Measurements from ENCODE around the gene ABLIM3. TPM values are rescaled to one million over a fixed set of nuclear protein-coding genes. Genes with fewer than 3 reads are reported as not detected.

Gene ABLIM3
- polyA plus RNA-seq, 1 of the 3 experiments (the other 2 are of a cell fraction) = 5.9 TPM

DNA sequence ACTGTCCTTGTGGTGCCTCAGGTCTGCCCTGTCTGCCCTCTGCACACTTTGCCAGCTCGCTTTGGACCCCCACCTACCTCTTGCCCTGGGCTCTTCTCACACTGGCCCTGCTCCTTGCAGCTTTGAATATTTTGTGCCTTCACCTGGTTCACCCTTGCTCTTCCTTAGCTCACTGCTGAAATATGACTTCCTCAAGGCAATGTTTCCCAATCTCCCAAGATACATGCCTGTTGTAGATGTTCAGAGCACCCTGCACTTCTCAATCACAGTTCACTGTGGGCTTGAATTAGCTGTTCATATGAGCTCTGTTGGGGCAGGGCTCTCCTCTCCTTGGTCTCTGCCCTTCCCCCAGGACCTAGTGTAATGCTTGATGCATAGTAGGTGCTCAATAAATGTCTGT lies 138.4 kb downstream of the ABLIM3 start:
- Histone ChIP-seq H3K4me2 (no peak overlapping the region), H3K4me3 (ENCODE audit: low read depth in 2 of 2, low read length in 1 of 2) (no peak overlapping the region), H3K36me3 (replicated peaks in 1 of 2; ENCODE audit: control insufficient read depth in 1 of 2, insufficient read depth in 2 of 2, low read length in 1 of 2) (no peaks in the 10 kb centered on the region), H3K9me3 (no peaks in the 10 kb centered on the region), H4K20me1 (ENCODE audit: insufficient read depth) (no peaks in the 10 kb centered on the region), H3F3A (replicated peaks; ENCODE audit: insufficient read depth) (peaks cover 5% of the 10 kb centered on the region), H3K27ac (ENCODE audit: low read depth in 2 of 2, low read length in 1 of 2) (no peak overlapping the region), H3K79me2 (ENCODE audit: insufficient read depth) (no peaks in the 10 kb centered on the region), H3K9me2 (no peaks in the 10 kb centered on the region), H3K4me1 (ENCODE audit: control insufficient read depth in 1 of 2, insufficient read depth in 2 of 2, low read depth in 1 of 2, low read length in 1 of 2) (no peaks in the 10 kb centered on the region; a peak in 1 of 4 replicates), H2AFZ (ENCODE audit: low read depth) (no peak overlapping the region), H3K27me3 (ENCODE audit: insufficient read depth) (no peaks in the 10 kb centered on the region), H3K9ac (no peak overlapping the region)
- ChIA-PET CTCF (interaction anchor here (0.6 to 2.8 kb wide), 8 partner anchors 10 to 245 kb away, joined by 3 to 12 read pairs (median 3); no protein-coding TSS in a partner anchor), POLR2A (no interaction called here)
- TF ChIP-seq POLR2AphosphoS5 (IDR thresholded peaks at IDR 0.05; ENCODE audit: low read depth, low read length) (no peak), MXI1 (IDR thresholded peaks at IDR 0.05; ENCODE audit: low read depth, low read length) (no peak), RFX5 (IDR thresholded peaks at IDR 0.05; ENCODE audit: low read length) (no peak), SIN3A (IDR thresholded peaks at IDR 0.05; ENCODE audit: borderline replicate concordance, low read depth, low read length) (no peak), FOXJ3 (CRISPR knock-in tag; IDR thresholded peaks at IDR 0.05) (no peak), RXRA (IDR thresholded peaks at IDR 0.05; ENCODE audit: borderline replicate concordance, low read depth) (no peak), TEAD4 (IDR thresholded peaks at IDR 0.05; ENCODE audit: borderline replicate concordance, insufficient read depth) (no peak), TAF1 (IDR thresholded peaks at IDR 0.05; ENCODE audit: borderline replicate concordance, low read depth, low read length) (no peak), GABPA (IDR thresholded peaks at IDR 0.05; ENCODE audit: low read depth) (no peak), MEF2A (IDR thresholded peaks at IDR 0.05; ENCODE audit: borderline replicate concordance, low read depth) (no peak)
- TF ChIP-seq, protein P1, sequence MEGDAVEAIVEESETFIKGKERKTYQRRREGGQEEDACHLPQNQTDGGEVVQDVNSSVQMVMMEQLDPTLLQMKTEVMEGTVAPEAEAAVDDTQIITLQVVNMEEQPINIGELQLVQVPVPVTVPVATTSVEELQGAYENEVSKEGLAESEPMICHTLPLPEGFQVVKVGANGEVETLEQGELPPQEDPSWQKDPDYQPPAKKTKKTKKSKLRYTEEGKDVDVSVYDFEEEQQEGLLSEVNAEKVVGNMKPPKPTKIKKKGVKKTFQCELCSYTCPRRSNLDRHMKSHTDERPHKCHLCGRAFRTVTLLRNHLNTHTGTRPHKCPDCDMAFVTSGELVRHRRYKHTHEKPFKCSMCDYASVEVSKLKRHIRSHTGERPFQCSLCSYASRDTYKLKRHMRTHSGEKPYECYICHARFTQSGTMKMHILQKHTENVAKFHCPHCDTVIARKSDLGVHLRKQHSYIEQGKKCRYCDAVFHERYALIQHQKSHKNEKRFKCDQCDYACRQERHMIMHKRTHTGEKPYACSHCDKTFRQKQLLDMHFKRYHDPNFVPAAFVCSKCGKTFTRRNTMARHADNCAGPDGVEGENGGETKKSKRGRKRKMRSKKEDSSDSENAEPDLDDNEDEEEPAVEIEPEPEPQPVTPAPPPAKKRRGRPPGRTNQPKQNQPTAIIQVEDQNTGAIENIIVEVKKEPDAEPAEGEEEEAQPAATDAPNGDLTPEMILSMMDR (IDR thresholded peaks at IDR 0.05) = no peak
- TF ChIP-seq, protein P2, sequence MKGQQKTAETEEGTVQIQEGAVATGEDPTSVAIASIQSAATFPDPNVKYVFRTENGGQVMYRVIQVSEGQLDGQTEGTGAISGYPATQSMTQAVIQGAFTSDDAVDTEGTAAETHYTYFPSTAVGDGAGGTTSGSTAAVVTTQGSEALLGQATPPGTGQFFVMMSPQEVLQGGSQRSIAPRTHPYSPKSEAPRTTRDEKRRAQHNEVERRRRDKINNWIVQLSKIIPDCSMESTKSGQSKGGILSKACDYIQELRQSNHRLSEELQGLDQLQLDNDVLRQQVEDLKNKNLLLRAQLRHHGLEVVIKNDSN (IDR thresholded peaks at IDR 0.05; ENCODE audit: borderline replicate concordance, low read depth) = no peak
- TF ChIP-seq, protein P3, sequence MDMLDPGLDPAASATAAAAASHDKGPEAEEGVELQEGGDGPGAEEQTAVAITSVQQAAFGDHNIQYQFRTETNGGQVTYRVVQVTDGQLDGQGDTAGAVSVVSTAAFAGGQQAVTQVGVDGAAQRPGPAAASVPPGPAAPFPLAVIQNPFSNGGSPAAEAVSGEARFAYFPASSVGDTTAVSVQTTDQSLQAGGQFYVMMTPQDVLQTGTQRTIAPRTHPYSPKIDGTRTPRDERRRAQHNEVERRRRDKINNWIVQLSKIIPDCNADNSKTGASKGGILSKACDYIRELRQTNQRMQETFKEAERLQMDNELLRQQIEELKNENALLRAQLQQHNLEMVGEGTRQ (IDR thresholded peaks at IDR 0.05; ENCODE audit: borderline replicate concordance, low read depth, low read length) = no peak
- TF ChIP-seq, protein P4, sequence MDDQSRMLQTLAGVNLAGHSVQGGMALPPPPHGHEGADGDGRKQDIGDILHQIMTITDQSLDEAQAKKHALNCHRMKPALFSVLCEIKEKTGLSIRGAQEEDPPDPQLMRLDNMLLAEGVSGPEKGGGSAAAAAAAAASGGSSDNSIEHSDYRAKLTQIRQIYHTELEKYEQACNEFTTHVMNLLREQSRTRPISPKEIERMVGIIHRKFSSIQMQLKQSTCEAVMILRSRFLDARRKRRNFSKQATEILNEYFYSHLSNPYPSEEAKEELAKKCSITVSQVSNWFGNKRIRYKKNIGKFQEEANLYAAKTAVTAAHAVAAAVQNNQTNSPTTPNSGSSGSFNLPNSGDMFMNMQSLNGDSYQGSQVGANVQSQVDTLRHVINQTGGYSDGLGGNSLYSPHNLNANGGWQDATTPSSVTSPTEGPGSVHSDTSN (IDR thresholded peaks at IDR 0.05) = no peak
- no peak for DNase-seq
- WGBS (ENCODE audit: low lambda C conversion rate) = 55% methylated on average over 1 of the region's 1 CpG
